Ovary (tissue), 3 donors: ENCODE results near the gene RILPL1.

Experiments
- CTCF ChIP-seq, 3 donors: fragments of 450-650 bp in 2 of 3; fragments of 200-600 bp in 1 of 3; IDR thresholded peaks; one replicate each; pipeline versions ENCODE4 v1.5.1 to v1.8.0; 2016 to 2022; ENCODE audit warnings: antibody characterized with exemption in 3 of 3, mild to moderate bottlenecking in 1 of 3
- EP300 ChIP-seq: sonication (generic); formaldehyde crosslinking; IDR thresholded peaks from one replicate; pipeline ENCODE4 v1.6.1; 2017; ENCODE audit warnings: antibody characterized with exemption
- POLR2A ChIP-seq: fragments of 450-650 bp; IDR thresholded peaks from one replicate; pipeline ENCODE4 v1.6.1; 2017; ENCODE audit warnings: antibody characterized with exemption, mild to moderate bottlenecking, moderate library complexity
- donor health status: DM: no; HTN: no; CAD: no.

GRCh38 chr12:123543541-123543940 is 10.0 kb upstream of the RILPL1 start:
- TF ChIP-seq POLR2A = no peak
- TF ChIP-seq CTCF (IDR thresholded peaks at IDR 0.05) = no peak
- no peak for TF ChIP-seq EP300
